Stomach smooth muscle (tissue), 2 donors: ENCODE data around the gene KIF23.

ENCODE experiments used
- H3K27ac ChIP-seq: one replicate; pipeline ENCODE4 v1.7.0; 2013; ENCODE audit warnings: mild to moderate bottlenecking, low read length, inconsistent platforms
- H3K27me3 ChIP-seq, 2 donors: one replicate each; pipeline ENCODE4 v1.7.0; 2013; ENCODE audit warnings: low read length in 2 of 2; ENCODE audit not compliant: insufficient read depth in 2 of 2, control insufficient read depth in 1 of 2
- H3K36me3 ChIP-seq, 2 donors: one replicate each; pipeline ENCODE4 v1.7.0; 2013; ENCODE audit warnings: low read length in 2 of 2; ENCODE audit not compliant: control insufficient read depth in 2 of 2, insufficient read depth in 2 of 2
- H3K4me1 ChIP-seq: one replicate; pipeline ENCODE4 v1.7.0; 2013; ENCODE audit warnings: low read length; ENCODE audit not compliant: control insufficient read depth, insufficient read depth
- H3K4me3 ChIP-seq, 2 donors: one replicate each; pipeline ENCODE4 v1.7.0; 2013; ENCODE audit warnings: low read length in 2 of 2
- H3K9ac ChIP-seq, 2 donors: one replicate each; pipeline ENCODE4 v1.7.0; 2013; ENCODE audit warnings: low read length in 2 of 2, mild to moderate bottlenecking in 1 of 2
- H3K9me3 ChIP-seq, 2 donors: one replicate each; pipeline ENCODE4 v1.7.0; 2013; ENCODE audit warnings: low read length in 2 of 2; ENCODE audit not compliant: control insufficient read depth in 2 of 2
- donor health status: healthy.
- donor health status: Pancreatic carcinoma.

The KIF23 gene

DNA sequence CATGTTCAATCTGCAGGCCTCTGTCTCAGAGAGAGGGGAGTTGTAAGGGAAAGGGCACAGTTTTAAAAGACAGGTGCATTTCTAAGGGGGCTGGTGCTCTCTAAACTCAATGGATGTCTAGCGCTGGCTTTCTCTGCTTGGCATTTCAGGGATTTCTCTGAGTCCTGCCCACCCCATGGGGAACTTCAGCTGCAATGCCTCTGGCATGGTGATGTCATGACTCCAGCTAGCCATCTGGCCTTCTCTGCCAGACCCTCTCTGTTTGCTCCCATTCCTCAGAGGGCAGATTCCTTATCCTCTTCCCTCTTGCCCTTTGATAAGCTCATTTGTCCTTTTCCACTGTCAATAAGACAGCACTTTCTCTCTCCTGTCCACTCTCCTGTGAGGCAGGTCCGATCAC lies 79.3 kb downstream of the KIF23 start:
- Histone ChIP-seq H3K27me3 (no peaks in the 10 kb centered on the region), H3K4me1 (peaks cover 4% of the 10 kb centered on the region), H3K4me3 (no peak overlapping the region), H3K9ac (no peak overlapping the region), H3K27ac (no peak overlapping the region), H3K9me3 (no peaks in the 10 kb centered on the region), H3K36me3 (no peaks in the 10 kb centered on the region)

DNA sequence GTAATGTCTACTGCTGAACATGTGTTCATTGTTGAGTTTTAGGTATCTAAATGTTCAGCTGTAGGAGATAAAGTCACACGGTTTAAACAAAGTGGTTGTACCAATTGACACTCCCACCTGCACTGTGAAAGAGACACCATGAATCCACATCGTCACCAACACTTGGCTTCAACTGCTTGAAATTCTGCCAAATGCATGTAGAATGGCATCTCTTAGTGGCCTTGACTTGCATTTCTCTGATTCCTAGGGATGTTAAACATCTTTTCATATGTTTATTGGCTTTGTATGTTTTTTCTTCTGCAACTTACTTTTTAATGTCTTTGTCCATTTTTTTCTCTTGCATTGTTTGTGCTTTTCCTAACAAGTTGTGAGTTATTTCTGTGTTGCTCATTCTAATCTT lies 81.9 kb downstream of the KIF23 start:
- Histone ChIP-seq H3K36me3 (no peaks in the 10 kb centered on the region), H3K4me1 (peaks cover 9% of the 10 kb centered on the region), H3K9me3 (no peaks in the 10 kb centered on the region), H3K27ac (no peak overlapping the region), H3K4me3 (no peak overlapping the region), H3K27me3 (no peaks in the 10 kb centered on the region), H3K9ac (no peak overlapping the region)

DNA sequence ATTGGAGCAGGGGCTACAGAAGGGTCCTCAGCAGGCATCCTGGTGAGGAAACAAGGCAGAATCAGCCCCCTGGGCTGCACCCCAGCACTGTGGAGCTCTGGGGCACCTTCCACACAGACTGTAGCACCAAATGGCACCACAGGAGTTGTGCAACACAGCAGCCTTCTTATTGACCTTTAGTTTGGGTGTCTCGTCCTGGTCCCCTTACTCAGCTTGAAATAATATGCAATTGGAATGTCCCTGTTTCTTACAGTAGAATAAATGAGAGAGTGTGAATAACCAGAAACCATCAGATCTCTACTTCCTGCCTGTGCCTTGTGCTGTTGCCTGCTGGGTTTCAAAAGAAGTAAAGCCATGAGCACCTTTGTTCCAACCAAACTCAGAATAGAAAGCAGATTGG lies 82.9 kb downstream of the KIF23 start:
- Histone ChIP-seq H3K27ac (no peak overlapping the region), H3K4me1 (peaks cover 9% of the 10 kb centered on the region), H3K36me3 (no peaks in the 10 kb centered on the region), H3K27me3 (no peaks in the 10 kb centered on the region), H3K9ac (no peak overlapping the region), H3K9me3 (no peaks in the 10 kb centered on the region), H3K4me3 (no peak overlapping the region)

DNA sequence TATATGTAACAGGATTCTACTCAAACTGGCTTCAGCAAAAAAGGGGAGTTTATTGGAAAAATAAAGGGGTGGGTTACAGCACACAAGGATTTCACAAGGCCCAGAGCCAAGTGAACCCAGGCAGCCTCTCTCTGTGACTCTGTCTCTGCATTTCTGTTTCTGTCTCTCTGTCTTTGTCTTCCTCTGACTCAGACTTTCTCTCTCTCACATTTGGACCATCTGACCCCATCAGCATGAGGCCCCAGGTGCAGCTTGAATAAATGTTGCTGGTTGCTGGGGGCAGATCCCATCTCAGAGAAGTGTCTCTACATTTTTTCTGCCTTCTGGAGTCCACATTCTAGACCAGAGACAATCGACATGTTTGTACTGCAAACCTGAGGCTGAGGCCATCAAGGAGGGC lies 83.5 kb downstream of the KIF23 start:
- no peaks in the 10 kb centered on the region for H3K9me3 ChIP-seq
- no peak overlapping the region for H3K9ac ChIP-seq

More for the DNA sequence above, 83.5 kb downstream of the KIF23 start:
- H3K27ac ChIP-seq, result no peak overlapping the region
- peaks cover 9% of the 10 kb centered on the region for H3K4me1 ChIP-seq
- H3K36me3 ChIP-seq, result no peaks in the 10 kb centered on the region
- no peaks in the 10 kb centered on the region for H3K27me3 ChIP-seq
- H3K4me3 ChIP-seq, result no peak overlapping the region
